GM13976 (cell line): ENCODE data around the gene KLK3.

ENCODE experiments used
- DNase-seq: peaks from one replicate; pipeline ENCODE4 v3.0.0; 2012; ENCODE audit warnings: low spot score
- CTCF ChIP-seq: IDR thresholded peaks from 2 replicates; pipeline ENCODE4 v1.5.1; 2012; ENCODE audit warnings: borderline replicate concordance, mild to moderate bottlenecking; ENCODE audit not compliant: insufficient read depth; ENCODE audit errors: extremely low read depth, missing control alignments, control extremely low read depth
- in situ Hi-C: fragments of 300-500 bp; cut with MboI; formaldehyde crosslinking; loops from one replicate; pipeline ENCODE4 v1.12.0; 2022; ENCODE audit warnings: low sequenced_read_pairs, mixed read lengths, inconsistent platforms; ENCODE audit not compliant: unreplicated experiment

KLK3 gene

DNA sequence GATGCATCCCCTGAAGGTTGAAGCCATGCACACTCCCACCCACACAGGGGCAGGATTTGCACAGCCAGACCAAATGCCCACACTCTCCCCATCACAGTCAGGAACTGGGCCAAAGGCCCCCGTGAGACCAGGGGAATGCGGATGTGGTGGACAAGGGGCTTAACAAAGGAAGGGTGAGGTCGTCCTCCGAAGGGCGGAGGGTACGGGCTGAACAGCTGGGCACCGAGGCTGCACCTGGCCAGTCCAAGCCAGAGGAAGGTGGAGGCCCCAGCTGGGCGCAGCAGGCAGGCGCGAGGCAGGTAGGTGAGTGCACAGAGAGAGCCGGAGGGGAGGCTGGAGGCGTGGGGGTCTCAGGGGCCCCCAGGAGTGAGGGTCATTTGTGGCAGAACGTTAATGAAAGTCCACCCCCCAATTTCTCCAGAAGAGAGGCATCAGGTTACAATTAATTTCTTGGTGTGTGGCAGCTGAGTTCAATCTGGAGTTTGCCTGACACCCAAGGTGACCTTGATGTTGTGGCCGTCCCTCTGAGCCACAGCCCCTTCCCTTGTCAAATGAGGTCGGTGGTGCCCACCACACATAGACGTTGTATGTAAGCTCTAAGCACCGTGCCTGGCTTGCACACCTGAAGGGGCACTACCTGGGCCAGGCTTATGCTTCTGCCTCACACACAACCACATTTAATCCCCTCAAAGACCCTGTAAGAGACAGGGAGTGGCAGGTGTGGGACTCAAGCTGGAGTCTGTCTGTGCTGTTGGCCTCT is 24.3 kb upstream of the KLK3 start:
- in situ Hi-C loops = no loop called here
- DNase-seq = no peak
- TF ChIP-seq CTCF = no peak

DNA sequence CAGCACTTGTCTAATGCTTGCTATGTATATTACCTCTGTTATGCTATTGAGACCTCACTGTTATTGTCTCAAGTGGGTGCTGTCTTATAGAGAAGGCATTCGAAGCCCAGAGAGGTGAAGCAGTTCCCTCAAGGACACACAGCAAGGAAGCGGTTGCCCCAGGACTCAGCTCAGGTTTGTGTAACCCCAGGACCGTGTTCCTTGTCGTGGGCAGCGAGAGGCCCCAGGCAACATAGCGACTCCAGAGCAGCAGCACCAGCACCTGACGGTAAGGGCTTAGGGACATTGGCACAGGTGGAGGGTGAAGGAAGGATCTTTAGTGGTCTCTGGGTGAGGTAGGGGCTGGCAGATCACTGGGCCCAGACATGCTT is 23.7 kb upstream of the KLK3 start:
- DNase-seq = no peak
- in situ Hi-C loops = no loop called here
- TF ChIP-seq CTCF = no peak

DNA sequence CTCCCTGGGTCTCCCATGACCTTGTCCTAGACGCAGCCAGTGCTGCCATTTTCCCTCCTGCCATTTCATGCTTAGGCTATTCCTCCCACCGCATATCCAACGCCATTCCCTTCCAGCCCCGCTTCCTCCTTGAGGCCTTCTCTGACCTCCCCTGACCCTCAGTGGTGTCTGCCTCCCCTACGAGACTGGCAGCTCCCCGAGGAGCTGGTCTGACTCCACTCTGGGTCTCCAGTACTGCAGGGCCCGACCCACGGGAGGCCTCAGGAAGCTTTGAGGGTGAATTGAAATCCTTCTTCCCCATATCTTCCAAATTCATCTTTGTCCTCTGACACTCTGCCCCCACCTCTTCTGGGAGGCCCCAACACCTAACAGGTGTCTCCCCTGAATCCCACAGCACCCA is 22.0 kb upstream of the KLK3 start:
- TF ChIP-seq CTCF = no peak

GRCh38 chr19:50833117-50833801 is 21.5 kb upstream of the KLK3 start, which contains the start of gene KLK15:
Gene KLK15 (minus strand): TSS chr19:50833574. CDS start chr19:50831492, 2,082 bp downstream.
- no peak for TF ChIP-seq CTCF
- DNase-seq = no peak
- in situ Hi-C loops = no loop called here

More for the DNA sequence above, 22.0 kb upstream of the KLK3 start:
- in situ Hi-C loops = no loop called here
- DNase-seq = no peak

- no peak for TF ChIP-seq CTCF
- no peak for DNase-seq
- in situ Hi-C loops = no loop called here
Observed at GRCh38 chr19:50833802-50834167, 20.9 kb upstream of the KLK3 start.

DNA sequence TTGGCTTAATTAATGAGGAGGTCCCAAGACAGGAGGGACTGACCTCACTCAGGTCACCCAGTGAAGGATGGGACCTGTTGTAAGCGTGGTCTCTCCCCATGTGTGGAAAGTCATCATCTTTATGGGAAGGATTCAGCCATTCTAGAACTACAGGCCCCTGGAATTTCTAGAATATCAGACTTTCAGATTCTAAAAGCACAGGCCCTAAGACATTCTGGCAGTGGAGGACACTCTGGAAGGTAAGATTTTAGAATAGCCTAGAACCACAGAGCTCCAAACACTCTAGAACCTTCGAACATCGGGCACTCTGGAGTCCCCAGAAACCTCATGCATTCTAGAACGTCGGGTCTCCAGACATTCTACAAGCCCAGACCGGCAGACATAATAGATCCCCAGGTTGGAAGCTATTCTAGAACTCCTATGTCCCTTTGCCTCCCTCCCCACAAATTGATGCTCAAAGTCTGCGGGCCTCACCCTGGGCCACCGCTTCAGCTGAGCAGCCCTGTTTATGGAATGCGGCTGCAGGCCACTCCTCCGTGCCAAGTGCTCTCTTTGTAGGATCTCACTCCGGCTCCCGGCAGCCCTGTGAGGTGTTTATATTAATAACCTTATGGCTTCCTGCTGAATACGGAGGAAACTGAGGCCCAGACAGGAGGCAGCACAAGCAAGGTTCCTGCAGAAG is 19.5 kb upstream of the KLK3 start:
- in situ Hi-C loops = no loop called here
- TF ChIP-seq CTCF = no peak
- DNase-seq = no peak
